ENCODE data around the gene MAP3K8.

The MAP3K8 gene

GRCh38 chr10:30433730-30434272 is at the start of gene MAP3K8:
Gene MAP3K8 (plus strand): TSS chr10:30434184. CDS start chr10:30438939, 4,755 bp downstream.
- Mint-ChIP-seq H3K36me3 (ENCODE audit: low read depth) (peaks cover 34% of the 10 kb centered on the region), H3K27me3 (no peaks in the 10 kb centered on the region), H3K27ac (peak within 1 kb of the TSS; percentile 90), H3K4me3 (peak within 1 kb of the TSS; percentile 90), H3K9me3 (no peaks in the 10 kb centered on the region), H3K4me1 (ENCODE audit: low read depth) (peaks cover 66% of the 10 kb centered on the region)

DNA sequence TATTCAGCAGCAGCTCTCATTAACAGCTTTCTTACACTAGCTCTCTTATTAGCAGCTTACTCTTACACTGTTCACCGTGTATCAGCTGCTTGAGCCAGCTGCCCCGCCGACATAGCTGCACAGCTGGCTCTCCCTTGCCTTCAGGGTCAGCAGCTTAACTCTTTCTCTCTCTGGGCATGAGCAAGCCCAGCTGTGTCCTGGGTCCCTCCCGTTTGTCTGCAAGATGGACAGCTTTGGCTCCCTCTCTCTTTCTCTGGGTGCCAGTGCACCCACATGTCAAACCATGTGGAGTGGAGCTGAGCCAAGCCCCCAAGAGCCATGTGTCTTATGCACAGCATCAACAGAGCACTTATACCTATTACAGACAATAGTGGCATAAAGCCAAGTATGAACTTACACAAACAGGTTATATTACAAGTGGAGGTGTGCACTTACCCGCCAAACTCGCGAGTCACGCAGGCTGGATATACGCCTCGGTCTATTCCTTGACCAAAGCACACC is 49.2 kb upstream of the MAP3K8 start:
- Mint-ChIP-seq H3K4me3 (no peak overlapping the region), H3K27me3 (peaks cover 12% of the 10 kb centered on the region), H3K36me3 (ENCODE audit: low read depth) (no peaks in the 10 kb centered on the region), H3K27ac (no peak overlapping the region), H3K4me1 (ENCODE audit: low read depth) (no peaks in the 10 kb centered on the region), H3K9me3 (no peaks in the 10 kb centered on the region)

- H3K27ac Mint-ChIP-seq = no peak overlapping the region
- H3K27me3 Mint-ChIP-seq = peaks cover 4% of the 10 kb centered on the region
- H3K9me3 Mint-ChIP-seq = no peaks in the 10 kb centered on the region
- H3K36me3 Mint-ChIP-seq (ENCODE audit: low read depth) = no peaks in the 10 kb centered on the region
- H3K4me3 Mint-ChIP-seq = no peak overlapping the region
- no peaks in the 10 kb centered on the region for H3K4me1 Mint-ChIP-seq (ENCODE audit: low read depth)
Measured at GRCh38 chr10:30386801-30387588, 47.0 kb upstream of the MAP3K8 start.

DNA sequence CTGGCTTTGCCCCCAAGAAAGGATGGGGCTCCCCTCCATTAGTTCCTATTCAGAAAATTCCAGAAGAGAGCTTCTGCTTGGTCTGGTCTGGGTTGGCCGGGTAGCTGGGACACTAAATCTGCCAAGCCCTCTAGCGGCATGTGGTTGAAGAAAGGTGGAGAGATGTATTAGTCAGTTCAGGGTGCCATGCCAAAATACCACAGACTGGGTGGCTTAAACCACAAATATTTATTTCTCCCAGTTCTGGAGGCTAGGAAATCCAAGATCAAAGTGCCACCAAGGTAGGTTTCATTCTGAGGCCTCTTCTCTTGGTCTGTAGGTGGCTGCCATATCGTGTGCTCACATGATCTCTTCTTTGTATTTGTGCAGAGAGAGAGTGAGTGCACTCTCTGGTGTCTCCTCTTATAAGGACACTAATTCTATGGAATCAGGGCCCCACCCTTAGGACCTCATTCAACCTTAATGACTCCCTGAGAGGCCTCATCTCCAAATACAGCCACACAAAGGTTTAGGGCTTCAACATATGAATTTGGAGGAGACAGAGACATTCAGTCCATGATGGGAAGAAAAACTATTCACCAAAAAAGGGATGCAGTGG is 46.2 kb upstream of the MAP3K8 start:
- no peaks in the 10 kb centered on the region for H3K36me3 Mint-ChIP-seq (ENCODE audit: low read depth)
- H3K27me3 Mint-ChIP-seq = peaks cover 7% of the 10 kb centered on the region
- H3K4me3 Mint-ChIP-seq = no peak overlapping the region
- H3K27ac Mint-ChIP-seq = no peak overlapping the region
- H3K9me3 Mint-ChIP-seq = no peaks in the 10 kb centered on the region
- H3K4me1 Mint-ChIP-seq (ENCODE audit: low read depth) = peaks cover 3% of the 10 kb centered on the region

DNA sequence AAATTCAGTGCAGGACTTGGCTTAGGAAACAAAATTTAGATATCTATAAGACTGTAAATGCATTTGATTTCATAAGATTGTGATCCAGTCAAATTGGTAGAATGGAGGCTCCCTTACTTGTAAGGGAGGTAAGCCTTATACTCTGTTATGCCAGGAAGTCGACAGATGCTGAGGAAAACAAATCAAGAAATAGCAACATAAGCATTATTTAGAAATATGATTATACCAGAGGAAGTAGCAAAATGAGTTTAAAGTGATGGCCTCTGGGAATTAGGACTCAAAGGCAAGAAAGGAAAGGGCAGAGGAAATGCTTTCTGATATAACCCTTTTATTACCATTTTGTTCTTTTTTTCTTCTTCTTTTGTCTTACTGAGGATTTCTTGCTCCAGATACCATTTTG is 44.4 kb upstream of the MAP3K8 start:
- no peaks in the 10 kb centered on the region for H3K36me3 Mint-ChIP-seq (ENCODE audit: low read depth)
- H3K4me3 Mint-ChIP-seq = no peak overlapping the region
- no peak overlapping the region for H3K27ac Mint-ChIP-seq
- H3K4me1 Mint-ChIP-seq (ENCODE audit: low read depth) = peaks cover 4% of the 10 kb centered on the region
- H3K9me3 Mint-ChIP-seq = no peaks in the 10 kb centered on the region
- H3K27me3 Mint-ChIP-seq = peaks cover 13% of the 10 kb centered on the region

GRCh38 chr10:30390207-30390606 is 43.8 kb upstream of the MAP3K8 start:
- Mint-ChIP-seq H3K9me3 (no peaks in the 10 kb centered on the region), H3K4me3 (no peak overlapping the region), H3K36me3 (ENCODE audit: low read depth) (no peaks in the 10 kb centered on the region), H3K27me3 (peaks cover 14% of the 10 kb centered on the region), H3K27ac (no peak overlapping the region), H3K4me1 (ENCODE audit: low read depth) (peaks cover 4% of the 10 kb centered on the region)

DNA sequence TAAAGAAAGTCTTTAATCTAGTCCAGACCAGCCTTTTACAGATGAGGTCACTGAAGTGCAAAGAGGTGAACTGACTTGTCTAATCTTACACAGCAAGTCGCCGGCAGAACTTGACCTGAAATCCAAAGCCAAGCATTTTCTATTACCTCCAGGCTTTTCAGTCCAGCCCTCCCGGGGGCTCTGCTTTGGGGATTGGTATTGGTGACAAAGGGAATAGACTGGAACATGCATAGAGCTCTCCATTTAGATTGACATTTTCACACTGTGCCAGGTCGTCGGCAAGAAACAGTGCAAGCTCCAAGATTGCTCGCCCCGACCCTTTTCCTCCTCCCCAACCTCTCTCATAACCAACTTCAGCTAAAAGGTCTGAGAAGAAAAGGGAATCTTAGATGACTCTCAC is 42.7 kb upstream of the MAP3K8 start:
- H3K36me3 Mint-ChIP-seq (ENCODE audit: low read depth) = no peaks in the 10 kb centered on the region
- H3K9me3 Mint-ChIP-seq = no peaks in the 10 kb centered on the region
- no peak overlapping the region for H3K4me3 Mint-ChIP-seq
- peaks cover 14% of the 10 kb centered on the region for H3K27me3 Mint-ChIP-seq
- H3K4me1 Mint-ChIP-seq (ENCODE audit: low read depth) = peaks cover 4% of the 10 kb centered on the region
- H3K27ac Mint-ChIP-seq = no peak overlapping the region

DNA sequence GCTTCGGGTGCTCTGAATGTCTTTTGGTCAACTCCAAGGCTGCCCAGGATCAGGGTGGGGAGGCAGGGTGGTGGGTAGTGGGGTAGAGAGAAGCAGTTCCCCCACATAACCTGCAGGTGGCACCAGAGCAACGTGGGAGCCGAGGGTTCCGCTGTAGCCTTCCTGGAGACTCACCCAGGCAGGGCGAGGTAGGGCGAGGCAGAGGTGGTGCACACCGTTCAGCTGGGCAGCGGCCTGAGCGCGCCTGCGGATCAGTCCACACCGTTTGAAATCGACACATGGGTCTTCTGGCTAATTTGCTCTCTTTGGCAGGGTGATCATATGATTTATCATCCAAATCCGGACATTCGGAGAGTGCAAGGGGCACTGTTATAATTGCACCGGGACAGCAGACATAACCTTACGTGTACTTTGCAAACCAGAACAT is 41.4 kb upstream of the MAP3K8 start:
- peaks cover 14% of the 10 kb centered on the region for H3K27me3 Mint-ChIP-seq

GRCh38 chr10:30396293-30396692 is 37.7 kb upstream of the MAP3K8 start:
- Mint-ChIP-seq H3K9me3 (no peaks in the 10 kb centered on the region), H3K4me1 (ENCODE audit: low read depth) (peaks cover 22% of the 10 kb centered on the region), H3K4me3 (no peak overlapping the region), H3K27ac (no peak overlapping the region), H3K36me3 (ENCODE audit: low read depth) (no peaks in the 10 kb centered on the region), H3K27me3 (peaks cover 14% of the 10 kb centered on the region)

More for the DNA sequence above, 41.4 kb upstream of the MAP3K8 start:
- H3K9me3 Mint-ChIP-seq = no peaks in the 10 kb centered on the region
- H3K36me3 Mint-ChIP-seq (ENCODE audit: low read depth) = no peaks in the 10 kb centered on the region
- no peak overlapping the region for H3K27ac Mint-ChIP-seq
- no peak overlapping the region for H3K4me3 Mint-ChIP-seq
- peaks cover 4% of the 10 kb centered on the region for H3K4me1 Mint-ChIP-seq (ENCODE audit: low read depth)

- Mint-ChIP-seq H3K27me3 (peaks cover 14% of the 10 kb centered on the region), H3K4me3 (no peak overlapping the region), H3K36me3 (ENCODE audit: low read depth) (no peaks in the 10 kb centered on the region), H3K9me3 (no peaks in the 10 kb centered on the region), H3K4me1 (ENCODE audit: low read depth) (peaks cover 22% of the 10 kb centered on the region), H3K27ac (no peak overlapping the region)
Measured at GRCh38 chr10:30396698-30397097, 37.3 kb upstream of the MAP3K8 start.

DNA sequence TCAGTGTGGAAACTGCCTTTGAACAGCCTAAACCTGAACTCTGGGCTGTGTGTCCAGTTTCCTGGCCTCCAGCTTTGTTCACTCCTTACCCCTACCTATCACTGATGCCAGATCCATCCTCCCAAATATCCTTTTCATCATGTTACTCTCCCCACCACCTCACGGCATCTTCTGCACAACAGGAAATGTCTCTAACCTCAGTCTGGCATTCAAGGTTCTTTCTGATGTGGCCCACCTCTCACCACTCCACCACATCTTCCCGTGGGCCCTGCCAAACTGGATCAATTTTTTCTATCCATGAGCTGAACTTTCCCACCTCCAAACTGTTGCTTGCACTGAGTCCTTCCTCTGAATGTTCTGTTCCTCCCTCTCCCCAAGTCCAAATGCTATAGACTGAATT is 35.8 kb upstream of the MAP3K8 start:
- H3K27me3 Mint-ChIP-seq = peaks cover 11% of the 10 kb centered on the region
- no peaks in the 10 kb centered on the region for H3K9me3 Mint-ChIP-seq
- H3K27ac Mint-ChIP-seq = no peak overlapping the region
- peaks cover 19% of the 10 kb centered on the region for H3K4me1 Mint-ChIP-seq (ENCODE audit: low read depth)
- H3K4me3 Mint-ChIP-seq = no peak overlapping the region
- no peaks in the 10 kb centered on the region for H3K36me3 Mint-ChIP-seq (ENCODE audit: low read depth)

DNA sequence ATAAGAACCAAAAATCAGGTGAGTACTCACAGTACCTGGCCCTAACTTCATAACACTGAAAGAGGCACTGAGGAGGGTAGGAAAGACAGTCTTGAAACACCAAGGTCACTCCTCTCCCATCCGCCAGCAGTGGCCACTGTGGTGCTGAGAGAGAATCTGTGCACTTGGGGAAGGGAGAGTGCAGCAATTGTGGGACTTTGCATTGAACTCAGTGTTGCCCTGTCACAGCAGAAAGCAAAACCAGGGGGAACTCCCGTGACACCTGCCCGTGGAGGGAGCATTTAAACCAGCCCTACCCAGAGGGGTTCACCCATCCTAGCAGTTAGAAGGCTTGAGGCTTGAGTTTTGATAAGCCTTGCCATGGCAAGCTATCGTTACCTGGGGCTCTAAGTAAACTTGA is 35.2 kb upstream of the MAP3K8 start:
- Mint-ChIP-seq H3K36me3 (ENCODE audit: low read depth) (no peaks in the 10 kb centered on the region), H3K27ac (no peak overlapping the region), H3K4me3 (no peak overlapping the region), H3K4me1 (ENCODE audit: low read depth) (peaks cover 19% of the 10 kb centered on the region), H3K9me3 (no peaks in the 10 kb centered on the region), H3K27me3 (peaks cover 6% of the 10 kb centered on the region)

DNA sequence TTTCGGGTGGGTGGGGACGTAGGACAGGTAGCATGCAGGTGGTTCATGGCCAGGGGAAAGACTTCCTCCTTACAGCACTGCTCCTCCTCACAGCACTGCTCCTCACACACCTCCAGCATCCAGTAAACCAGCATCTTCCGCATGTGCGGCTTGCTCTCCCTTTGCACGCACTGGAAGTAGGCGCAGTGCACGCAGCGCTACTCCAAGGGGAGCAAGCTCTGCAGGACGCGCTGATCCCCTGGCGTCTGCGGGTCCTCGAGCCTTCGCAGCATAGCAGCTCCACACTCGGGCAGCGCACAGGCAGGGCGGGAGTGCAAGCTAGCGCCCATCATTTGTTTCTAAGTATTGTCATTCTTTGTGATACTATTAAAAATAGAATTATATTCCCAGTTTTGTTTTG is 30.5 kb upstream of the MAP3K8 start:
- no peaks in the 10 kb centered on the region for H3K36me3 Mint-ChIP-seq (ENCODE audit: low read depth)
- H3K4me1 Mint-ChIP-seq (ENCODE audit: low read depth) = peaks cover 9% of the 10 kb centered on the region
- H3K27ac Mint-ChIP-seq = no peak overlapping the region
- no peaks in the 10 kb centered on the region for H3K27me3 Mint-ChIP-seq
- no peak overlapping the region for H3K4me3 Mint-ChIP-seq
- H3K9me3 Mint-ChIP-seq = peaks cover 6% of the 10 kb centered on the region

DNA sequence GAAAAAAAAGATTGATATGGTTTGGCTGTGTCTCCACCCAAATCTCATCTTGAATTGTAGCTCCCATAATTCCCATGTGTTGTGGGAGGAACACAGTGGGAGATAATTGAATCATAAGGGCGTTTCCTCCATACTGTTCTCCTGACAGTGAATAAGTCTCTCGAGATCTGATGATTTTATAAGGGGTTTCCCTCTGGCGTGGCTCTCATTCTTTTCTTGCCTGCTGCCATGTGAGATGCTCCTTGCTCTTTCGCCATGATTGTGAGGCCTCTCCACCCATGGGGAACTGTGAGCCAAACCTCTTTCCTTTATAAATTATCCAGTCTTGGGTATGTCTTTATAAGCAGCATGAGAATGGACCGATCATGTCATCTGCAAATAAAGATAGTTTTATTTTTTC is 29.4 kb upstream of the MAP3K8 start:
- H3K9me3 Mint-ChIP-seq = peaks cover 6% of the 10 kb centered on the region
- H3K27me3 Mint-ChIP-seq = no peaks in the 10 kb centered on the region
- H3K4me3 Mint-ChIP-seq = no peak overlapping the region
- H3K27ac Mint-ChIP-seq = no peak overlapping the region
- no peaks in the 10 kb centered on the region for H3K36me3 Mint-ChIP-seq (ENCODE audit: low read depth)
- H3K4me1 Mint-ChIP-seq (ENCODE audit: low read depth) = no peaks in the 10 kb centered on the region

GRCh38 chr10:30411263-30411662 is 22.7 kb upstream of the MAP3K8 start:
- H3K4me1 Mint-ChIP-seq (ENCODE audit: low read depth) = peaks cover 9% of the 10 kb centered on the region

More at GRCh38 chr10:30411263-30411662, 22.7 kb upstream of the MAP3K8 start:
- no peaks in the 10 kb centered on the region for H3K27me3 Mint-ChIP-seq
- no peaks in the 10 kb centered on the region for H3K36me3 Mint-ChIP-seq (ENCODE audit: low read depth)
- H3K9me3 Mint-ChIP-seq = no peaks in the 10 kb centered on the region
- no peak overlapping the region for H3K27ac Mint-ChIP-seq
- H3K4me3 Mint-ChIP-seq = no peak overlapping the region

Data from stimulated activated naive CD8-positive, alpha-beta T cell treated with anti-CD3 and anti-CD28 coated beads, Interleukin-15, Interleukin-2, amounts not matched to agents 100 ng/mL and 50 ng/mL, for 24 hours (primary cell).